Measurements from ENCODE around the gene SLC35F3. TPM values are rescaled to one million over a fixed set of nuclear protein-coding genes. Genes with fewer than 3 reads are reported as not detected.

SLC35F3 gene
- total RNA-seq, 1 experiment from 2014 or later = 0.94 TPM

DNA sequence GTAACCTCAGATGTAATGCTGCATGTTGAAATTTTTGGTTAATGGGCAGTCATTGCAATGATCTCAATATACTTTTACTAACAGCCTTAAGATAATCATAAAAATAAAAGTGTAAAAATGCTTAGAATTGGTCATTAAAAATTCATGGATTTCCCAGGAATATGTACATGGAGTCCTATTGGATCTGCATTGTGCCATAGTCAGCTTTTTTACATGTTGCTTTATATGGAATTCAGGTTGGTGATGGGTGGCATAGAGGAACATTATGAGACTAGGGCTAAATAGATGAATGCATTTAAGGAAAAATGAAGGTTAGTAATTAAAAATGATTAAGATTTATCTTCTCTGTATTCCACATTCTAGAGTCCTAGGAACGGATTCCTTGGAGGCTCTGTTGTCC lies 103.2 kb downstream of the SLC35F3 start:
- POLR2A ChIA-PET = no interaction called here
- Mint-ChIP-seq H3K27me3 (ENCODE audit: low read depth) (peaks cover 18% of the 10 kb centered on the region), H3K4me1 (peaks cover 26% of the 10 kb centered on the region), H3K36me3 (no peaks in the 10 kb centered on the region), H3K27ac (no peak overlapping the region), H3K4me3 (no peak overlapping the region), H3K9me3 (peaks cover 8% of the 10 kb centered on the region)
- CTCF ChIA-PET = no interaction called here
- TF ChIP-seq NR1H2 (CRISPR knock-in tag; IDR thresholded peaks at IDR 0.05) = no peak
- TF ChIP-seq ELF4 (CRISPR knock-in tag; IDR thresholded peaks at IDR 0.05; ENCODE audit: low read depth) = no peak
- TF ChIP-seq MXD4 (CRISPR knock-in tag; IDR thresholded peaks at IDR 0.05; ENCODE audit: borderline replicate concordance) = no peak
- TF ChIP-seq, protein P1, sequence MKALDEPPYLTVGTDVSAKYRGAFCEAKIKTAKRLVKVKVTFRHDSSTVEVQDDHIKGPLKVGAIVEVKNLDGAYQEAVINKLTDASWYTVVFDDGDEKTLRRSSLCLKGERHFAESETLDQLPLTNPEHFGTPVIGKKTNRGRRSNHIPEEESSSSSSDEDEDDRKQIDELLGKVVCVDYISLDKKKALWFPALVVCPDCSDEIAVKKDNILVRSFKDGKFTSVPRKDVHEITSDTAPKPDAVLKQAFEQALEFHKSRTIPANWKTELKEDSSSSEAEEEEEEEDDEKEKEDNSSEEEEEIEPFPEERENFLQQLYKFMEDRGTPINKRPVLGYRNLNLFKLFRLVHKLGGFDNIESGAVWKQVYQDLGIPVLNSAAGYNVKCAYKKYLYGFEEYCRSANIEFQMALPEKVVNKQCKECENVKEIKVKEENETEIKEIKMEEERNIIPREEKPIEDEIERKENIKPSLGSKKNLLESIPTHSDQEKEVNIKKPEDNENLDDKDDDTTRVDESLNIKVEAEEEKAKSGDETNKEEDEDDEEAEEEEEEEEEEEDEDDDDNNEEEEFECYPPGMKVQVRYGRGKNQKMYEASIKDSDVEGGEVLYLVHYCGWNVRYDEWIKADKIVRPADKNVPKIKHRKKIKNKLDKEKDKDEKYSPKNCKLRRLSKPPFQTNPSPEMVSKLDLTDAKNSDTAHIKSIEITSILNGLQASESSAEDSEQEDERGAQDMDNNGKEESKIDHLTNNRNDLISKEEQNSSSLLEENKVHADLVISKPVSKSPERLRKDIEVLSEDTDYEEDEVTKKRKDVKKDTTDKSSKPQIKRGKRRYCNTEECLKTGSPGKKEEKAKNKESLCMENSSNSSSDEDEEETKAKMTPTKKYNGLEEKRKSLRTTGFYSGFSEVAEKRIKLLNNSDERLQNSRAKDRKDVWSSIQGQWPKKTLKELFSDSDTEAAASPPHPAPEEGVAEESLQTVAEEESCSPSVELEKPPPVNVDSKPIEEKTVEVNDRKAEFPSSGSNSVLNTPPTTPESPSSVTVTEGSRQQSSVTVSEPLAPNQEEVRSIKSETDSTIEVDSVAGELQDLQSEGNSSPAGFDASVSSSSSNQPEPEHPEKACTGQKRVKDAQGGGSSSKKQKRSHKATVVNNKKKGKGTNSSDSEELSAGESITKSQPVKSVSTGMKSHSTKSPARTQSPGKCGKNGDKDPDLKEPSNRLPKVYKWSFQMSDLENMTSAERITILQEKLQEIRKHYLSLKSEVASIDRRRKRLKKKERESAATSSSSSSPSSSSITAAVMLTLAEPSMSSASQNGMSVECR (CRISPR knock-in tag; IDR thresholded peaks at IDR 0.05; ENCODE audit: borderline replicate concordance) = no peak
- TF ChIP-seq ZNF423 (CRISPR knock-in tag; IDR thresholded peaks at IDR 0.05) = no peak
- TF ChIP-seq NR3C1 (CRISPR knock-in tag; conservative IDR thresholded peaks at IDR 0.05; ENCODE audit: low read depth) = no peak
- TF ChIP-seq, protein P2, sequence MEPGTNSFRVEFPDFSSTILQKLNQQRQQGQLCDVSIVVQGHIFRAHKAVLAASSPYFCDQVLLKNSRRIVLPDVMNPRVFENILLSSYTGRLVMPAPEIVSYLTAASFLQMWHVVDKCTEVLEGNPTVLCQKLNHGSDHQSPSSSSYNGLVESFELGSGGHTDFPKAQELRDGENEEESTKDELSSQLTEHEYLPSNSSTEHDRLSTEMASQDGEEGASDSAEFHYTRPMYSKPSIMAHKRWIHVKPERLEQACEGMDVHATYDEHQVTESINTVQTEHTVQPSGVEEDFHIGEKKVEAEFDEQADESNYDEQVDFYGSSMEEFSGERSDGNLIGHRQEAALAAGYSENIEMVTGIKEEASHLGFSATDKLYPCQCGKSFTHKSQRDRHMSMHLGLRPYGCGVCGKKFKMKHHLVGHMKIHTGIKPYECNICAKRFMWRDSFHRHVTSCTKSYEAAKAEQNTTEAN (CRISPR knock-in tag; IDR thresholded peaks at IDR 0.05) = no peak
- TF ChIP-seq, protein P3, sequence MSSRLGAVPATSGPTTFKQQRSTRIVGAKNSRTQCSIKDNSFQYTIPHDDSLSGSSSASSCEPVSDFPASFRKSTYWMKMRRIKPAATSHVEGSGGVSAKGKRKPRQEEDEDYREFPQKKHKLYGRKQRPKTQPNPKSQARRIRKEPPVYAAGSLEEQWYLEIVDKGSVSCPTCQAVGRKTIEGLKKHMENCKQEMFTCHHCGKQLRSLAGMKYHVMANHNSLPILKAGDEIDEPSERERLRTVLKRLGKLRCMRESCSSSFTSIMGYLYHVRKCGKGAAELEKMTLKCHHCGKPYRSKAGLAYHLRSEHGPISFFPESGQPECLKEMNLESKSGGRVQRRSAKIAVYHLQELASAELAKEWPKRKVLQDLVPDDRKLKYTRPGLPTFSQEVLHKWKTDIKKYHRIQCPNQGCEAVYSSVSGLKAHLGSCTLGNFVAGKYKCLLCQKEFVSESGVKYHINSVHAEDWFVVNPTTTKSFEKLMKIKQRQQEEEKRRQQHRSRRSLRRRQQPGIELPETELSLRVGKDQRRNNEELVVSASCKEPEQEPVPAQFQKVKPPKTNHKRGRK (CRISPR knock-in tag; IDR thresholded peaks at IDR 0.05; ENCODE audit: borderline replicate concordance) = no peak
- TF ChIP-seq, protein P4, sequence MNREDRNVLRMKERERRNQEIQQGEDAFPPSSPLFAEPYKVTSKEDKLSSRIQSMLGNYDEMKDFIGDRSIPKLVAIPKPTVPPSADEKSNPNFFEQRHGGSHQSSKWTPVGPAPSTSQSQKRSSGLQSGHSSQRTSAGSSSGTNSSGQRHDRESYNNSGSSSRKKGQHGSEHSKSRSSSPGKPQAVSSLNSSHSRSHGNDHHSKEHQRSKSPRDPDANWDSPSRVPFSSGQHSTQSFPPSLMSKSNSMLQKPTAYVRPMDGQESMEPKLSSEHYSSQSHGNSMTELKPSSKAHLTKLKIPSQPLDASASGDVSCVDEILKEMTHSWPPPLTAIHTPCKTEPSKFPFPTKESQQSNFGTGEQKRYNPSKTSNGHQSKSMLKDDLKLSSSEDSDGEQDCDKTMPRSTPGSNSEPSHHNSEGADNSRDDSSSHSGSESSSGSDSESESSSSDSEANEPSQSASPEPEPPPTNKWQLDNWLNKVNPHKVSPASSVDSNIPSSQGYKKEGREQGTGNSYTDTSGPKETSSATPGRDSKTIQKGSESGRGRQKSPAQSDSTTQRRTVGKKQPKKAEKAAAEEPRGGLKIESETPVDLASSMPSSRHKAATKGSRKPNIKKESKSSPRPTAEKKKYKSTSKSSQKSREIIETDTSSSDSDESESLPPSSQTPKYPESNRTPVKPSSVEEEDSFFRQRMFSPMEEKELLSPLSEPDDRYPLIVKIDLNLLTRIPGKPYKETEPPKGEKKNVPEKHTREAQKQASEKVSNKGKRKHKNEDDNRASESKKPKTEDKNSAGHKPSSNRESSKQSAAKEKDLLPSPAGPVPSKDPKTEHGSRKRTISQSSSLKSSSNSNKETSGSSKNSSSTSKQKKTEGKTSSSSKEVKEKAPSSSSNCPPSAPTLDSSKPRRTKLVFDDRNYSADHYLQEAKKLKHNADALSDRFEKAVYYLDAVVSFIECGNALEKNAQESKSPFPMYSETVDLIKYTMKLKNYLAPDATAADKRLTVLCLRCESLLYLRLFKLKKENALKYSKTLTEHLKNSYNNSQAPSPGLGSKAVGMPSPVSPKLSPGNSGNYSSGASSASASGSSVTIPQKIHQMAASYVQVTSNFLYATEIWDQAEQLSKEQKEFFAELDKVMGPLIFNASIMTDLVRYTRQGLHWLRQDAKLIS (CRISPR knock-in tag; IDR thresholded peaks at IDR 0.05; ENCODE audit: borderline replicate concordance) = no peak
- TF ChIP-seq JUN (CRISPR knock-in tag; IDR thresholded peaks at IDR 0.05) = no peak
- DNase-seq (ENCODE audit: low spot score) (no peak), ATAC-seq (no peak)

DNA sequence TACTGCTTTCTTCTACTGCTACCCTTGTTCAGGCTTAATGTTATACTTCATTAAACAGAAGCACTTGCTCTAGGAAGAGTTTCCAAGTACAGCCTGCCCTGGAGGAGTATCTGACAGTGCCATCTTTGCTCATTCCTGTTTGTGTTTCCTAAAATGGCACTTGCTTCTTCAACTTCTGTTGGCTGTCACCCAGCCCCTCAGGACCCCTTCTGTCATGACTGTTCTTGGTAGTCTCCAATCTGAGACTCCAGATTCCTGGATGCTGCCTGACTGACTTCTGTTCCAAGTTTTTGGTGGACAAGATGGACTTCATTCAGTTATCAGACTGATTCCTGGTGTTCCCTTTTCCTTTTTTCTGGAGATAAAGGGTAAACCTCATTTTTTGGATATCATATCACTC lies 104.1 kb downstream of the SLC35F3 start:
- CTCF ChIA-PET = no interaction called here
- no peaks in the 10 kb centered on the region for H3K36me3 Mint-ChIP-seq
- H3K27me3 Mint-ChIP-seq (ENCODE audit: low read depth) = peaks cover 18% of the 10 kb centered on the region
- no peak overlapping the region for H3K27ac Mint-ChIP-seq
- DNase-seq (ENCODE audit: low spot score) (no peak), ATAC-seq (no peak)
- H3K4me1 Mint-ChIP-seq = peaks cover 26% of the 10 kb centered on the region
- POLR2A ChIA-PET = no interaction called here
- peaks cover 8% of the 10 kb centered on the region for H3K9me3 Mint-ChIP-seq
- TF ChIP-seq CREB1 (CRISPR knock-in tag; IDR thresholded peaks at IDR 0.05) = no peak
- TF ChIP-seq TEAD1 (CRISPR knock-in tag; IDR thresholded peaks at IDR 0.05) = no peak
- TF ChIP-seq, protein P5, sequence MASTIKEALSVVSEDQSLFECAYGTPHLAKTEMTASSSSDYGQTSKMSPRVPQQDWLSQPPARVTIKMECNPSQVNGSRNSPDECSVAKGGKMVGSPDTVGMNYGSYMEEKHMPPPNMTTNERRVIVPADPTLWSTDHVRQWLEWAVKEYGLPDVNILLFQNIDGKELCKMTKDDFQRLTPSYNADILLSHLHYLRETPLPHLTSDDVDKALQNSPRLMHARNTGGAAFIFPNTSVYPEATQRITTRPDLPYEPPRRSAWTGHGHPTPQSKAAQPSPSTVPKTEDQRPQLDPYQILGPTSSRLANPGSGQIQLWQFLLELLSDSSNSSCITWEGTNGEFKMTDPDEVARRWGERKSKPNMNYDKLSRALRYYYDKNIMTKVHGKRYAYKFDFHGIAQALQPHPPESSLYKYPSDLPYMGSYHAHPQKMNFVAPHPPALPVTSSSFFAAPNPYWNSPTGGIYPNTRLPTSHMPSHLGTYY (CRISPR knock-in tag; IDR thresholded peaks at IDR 0.05) = no peak
- H3K4me3 Mint-ChIP-seq = no peak overlapping the region
